ENCODE results near the gene ASB2. TPM values are rescaled to one million over a fixed set of nuclear protein-coding genes. Genes with fewer than 3 reads are reported as not detected.

The ASB2 gene
- total RNA-seq, 1 experiment from 2014 or later: 0.35 TPM

GRCh38 chr14:93943052-93943451 lies 33.3 kb downstream of the ASB2 start:
- no peaks in the 10 kb centered on the region; the same call in 1 of the 2 replicates for H3K4me1 ChIP-seq (ENCODE audit: insufficient read depth, low read length)
- no peak overlapping the region for H2BK12ac ChIP-seq (ENCODE audit: insufficient read length, low read depth, low read length)
- DNase-seq: no peak
- H3K27me3 ChIP-seq (ENCODE audit: insufficient read depth, low read length): peaks cover 5% of the 10 kb centered on the region; the same call in 1 of the 2 replicates
- no peak overlapping the region for H3K27ac ChIP-seq (ENCODE audit: insufficient read length, low read depth, low read length)
- H4K20me1 ChIP-seq (ENCODE audit: control insufficient read depth, insufficient read depth, insufficient read length): no peaks in the 10 kb centered on the region
- H3K23ac ChIP-seq (ENCODE audit: insufficient read length, low read depth, low read length): no peak overlapping the region
- H3K14ac ChIP-seq (ENCODE audit: insufficient read depth, low read length): no peak overlapping the region
- no peak overlapping the region for H3K27ac Mint-ChIP-seq
- no peak overlapping the region for H2BK20ac ChIP-seq (ENCODE audit: low read depth, low read length, poor library complexity, severe bottlenecking)
- no peak overlapping the region for H3T11ph ChIP-seq (ENCODE audit: low read length)
- H2AFZ ChIP-seq (ENCODE audit: low read length): no peak overlapping the region
- H3K9ac ChIP-seq (ENCODE audit: extremely low read depth, insufficient read length, low read length): no peak overlapping the region
- no peak overlapping the region for H3K56ac ChIP-seq (ENCODE audit: insufficient read length, low read depth, low read length)
- H3K4ac ChIP-seq (ENCODE audit: low read depth, low read length): no peak overlapping the region
- H2BK120ac ChIP-seq (ENCODE audit: low read depth, low read length, poor library complexity, severe bottlenecking): no peak overlapping the region
- no peak overlapping the region for H2BK15ac ChIP-seq (ENCODE audit: low read depth, low read length)
- H4K5ac ChIP-seq (ENCODE audit: insufficient read length, low read depth, low read length): no peak overlapping the region
- WGBS (ENCODE audit: extremely low coverage, insufficient read length, low lambda C conversion rate): no CpG with 5 or more reads among the region's 10 CpGs
- H3K36me3 Mint-ChIP-seq (ENCODE audit: insufficient read depth in 1 of 3, low read depth in 3 of 3): no peaks in the 10 kb centered on the region
- H3K18ac ChIP-seq (ENCODE audit: insufficient read length, low read depth, low read length): no peak overlapping the region
- H4K8ac ChIP-seq (replicated peaks; ENCODE audit: insufficient read length, low read depth, low read length): no peak overlapping the region
- peaks cover 24% of the 10 kb centered on the region for H3K27me3 Mint-ChIP-seq (ENCODE audit: low read depth)
- H2BK5ac ChIP-seq (ENCODE audit: insufficient read length, low read length): no peak overlapping the region
- H3K23me2 ChIP-seq (ENCODE audit: insufficient read length, low read depth, low read length, poor library complexity, severe bottlenecking): no peaks in the 10 kb centered on the region
- H3K9me3 Mint-ChIP-seq: no peaks in the 10 kb centered on the region
- no peak overlapping the region for H4K91ac ChIP-seq (ENCODE audit: insufficient read length, low read depth, low read length)
- no peak overlapping the region for H3K4me2 ChIP-seq (ENCODE audit: insufficient read depth, insufficient read length, low read length)
- no peaks in the 10 kb centered on the region for H3K9me3 ChIP-seq (ENCODE audit: control insufficient read depth, low read depth, low read length)
- H3K79me2 ChIP-seq (ENCODE audit: insufficient read depth, low read length): no peaks in the 10 kb centered on the region
- no peak overlapping the region for H3K4me3 Mint-ChIP-seq
- no peak overlapping the region for H2AK5ac ChIP-seq (ENCODE audit: insufficient read length, low read length)
- peaks cover 17 to 24% of the 10 kb centered on the region in 2 experiments for H3K4me1 Mint-ChIP-seq
- no peak for TF ChIP-seq CTCF (conservative IDR thresholded peaks at IDR 0.05)
- no peaks in the 10 kb centered on the region for H3K79me1 ChIP-seq (ENCODE audit: insufficient read depth, low read depth, low read length, poor library complexity, severe bottlenecking)
